A673 (cell line): ENCODE data around the gene TEX22. TPM values are rescaled to one million over a fixed set of nuclear protein-coding genes. Genes with fewer than 3 reads are reported as not detected.
A peak's percentile ranks its signal among the peaks of the same experiment; 100 is the strongest.

Source experiments
- Bru-seq: library from RNA; stranded (reverse); fragments of 400-500 nt; gene quantifications from one replicate; lab custom pipeline; 2021; lab: Mats Ljungman, UMichigan
- BruChase-seq, 2 experiments: library from RNA; stranded (reverse); fragments of 400-500 nt; gene quantifications; one replicate each; lab custom pipeline; 2021; lab: Mats Ljungman, UMichigan
- BruUV-seq: library from RNA; stranded (reverse); fragments of 400-500 nt; replicated peaks from 2 replicates; lab custom pipeline; 2021; lab: Mats Ljungman, UMichigan
- CTCF ChIA-PET: fragments of 300-600 bp; sonication (Branson Sonifier 250); formaldehyde crosslinking; loops from one replicate; lab custom pipeline; 2022; ENCODE audit warnings: antibody characterized with exemption; lab: Charles Lee
- POLR2A ChIA-PET: fragments of 300-600 bp; sonication (Branson Sonifier 250); formaldehyde crosslinking; loops from one replicate; lab custom pipeline; 2022; ENCODE audit warnings: antibody characterized with exemption; ENCODE audit not compliant: low non-redundant PET; lab: Charles Lee
- DNase-seq: peaks from one replicate; pipeline ENCODE4 v3.0.0-alpha.2; 2015; ENCODE audit warnings: low spot score
- H3K27ac ChIP-seq: fragments of 200-600 bp; sonication (generic); 2 replicates; pipeline ENCODE4 v1.5.1; 2016; ENCODE audit warnings: mixed run types, low read depth, mild to moderate bottlenecking, mixed read lengths, antibody characterized with exemption, low read length; ENCODE audit not compliant: poor library complexity, severe bottlenecking
- H3K27me3 ChIP-seq: fragments of 200-600 bp; sonication (generic); replicated peaks from 2 replicates; pipeline ENCODE4 v1.6.1; 2017; ENCODE audit warnings: mixed run types, low read depth, mild to moderate bottlenecking, mixed read lengths, antibody characterized with exemption, low read length; ENCODE audit not compliant: insufficient read depth, poor library complexity
- H3K36me3 ChIP-seq: fragments of 200-600 bp; sonication (generic); 2 replicates; pipeline ENCODE4 v1.6.1; 2016; ENCODE audit warnings: mixed run types, mild to moderate bottlenecking, mixed read lengths, antibody characterized with exemption, low read length; ENCODE audit not compliant: insufficient read depth, poor library complexity, severe bottlenecking
- H3K4me1 ChIP-seq: fragments of 200-600 bp; sonication (generic); 2 replicates; pipeline ENCODE4 v1.6.1; 2017; ENCODE audit warnings: mixed run types, mild to moderate bottlenecking, mixed read lengths, antibody characterized with exemption, low read length; ENCODE audit not compliant: insufficient read depth, poor library complexity, severe bottlenecking
- H3K4me3 ChIP-seq: fragments of 200-600 bp; sonication (generic); 2 replicates; pipeline ENCODE4 v1.5.1; 2016; ENCODE audit warnings: low read depth, mixed run types, mild to moderate bottlenecking, mixed read lengths, low read length; ENCODE audit not compliant: poor library complexity, severe bottlenecking
- H3K9me3 ChIP-seq: fragments of 200-600 bp; sonication (generic); 2 replicates; pipeline ENCODE4 v1.6.1; 2016; ENCODE audit warnings: mixed run types, low read depth, mild to moderate bottlenecking, mixed read lengths, antibody characterized with exemption, low read length; ENCODE audit not compliant: poor library complexity, severe bottlenecking
- CTCF ChIP-seq: fragments of 300-800, 200-600 bp; sonication (generic); conservative IDR thresholded peaks from 2 replicates; pipeline ENCODE4 v1.5.1; 2017; ENCODE audit warnings: low read depth, mild to moderate bottlenecking, antibody characterized with exemption, low read length, moderate library complexity, mixed read lengths
- EZH2 ChIP-seq: fragments of 200-600 bp; sonication (generic); IDR thresholded peaks from 2 replicates; pipeline ENCODE4 v1.6.1; 2017; ENCODE audit warnings: borderline replicate concordance, low read depth, mild to moderate bottlenecking, mixed read lengths, antibody characterized with exemption, low read length; ENCODE audit not compliant: poor library complexity, severe bottlenecking
- intact Hi-C: fragments of 100-400 bp; cut with micrococcal nuclease; formaldehyde crosslinking; loops from one replicate; pipeline ENCODE4 v1.10.0; 2022; ENCODE audit not compliant: unreplicated experiment
- long read RNA-seq: library from polyadenylated mRNA; stranded (forward); transcript quantifications from one replicate; pipeline ENCODE4 v2.0.0, GENCODE V29; 2022
- total RNA-seq: library from RNA; stranded (reverse); gene quantifications from 2 replicates; pipeline ENCODE4 v1.2.3, GENCODE V29; 2021

The TEX22 gene
- total RNA-seq, result 2.1 and 2.7 TPM in 2 replicates
- Bru-seq, nascent RNA, result percentile 70 among the genes with signal in this experiment
- BruChase-seq, experiment 1, labeled RNA remaining after a 2-hour chase, result percentile 69 among the genes with signal in this experiment
- percentile 82 among the genes with signal in this experiment for BruChase-seq, experiment 2, labeled RNA remaining after a 6-hour chase
- long read RNA-seq, partial matches to known transcripts, result 1 of 6 reads
- long read RNA-seq, other reads (novel, unspliced or antisense), result 5 of 6 reads

- ChIA-PET CTCF (no interaction called here), POLR2A (interaction anchor here (0.7 kb wide), 1 partner anchor 92 kb away, joined by 16 read pairs; no protein-coding TSS in a partner anchor)
- intact Hi-C loops, result no loop called here
- BruUV-seq, result TSS peak; percentile 89
- H3K27ac ChIP-seq, result peak within 1 kb of the TSS; percentile 91
- H3K4me1 ChIP-seq, result peaks cover 5% of the 10 kb centered on the region
- TF ChIP-seq CTCF (0 out of 2 replicates have a peak, but pooled peaks have one; percentile 12), EZH2 (no peak)
- H3K36me3 ChIP-seq, result peaks cover 21% of the 10 kb centered on the region
- H3K27me3 ChIP-seq, result no peaks in the 10 kb centered on the region
- H3K9me3 ChIP-seq, result peaks cover 29% of the 10 kb centered on the region
- peak; percentile 89 for DNase-seq
- peak within 1 kb of the TSS; percentile 67 for H3K4me3 ChIP-seq
Observed at GRCh38 chr14:105398044-105398725, at the start of gene TEX22. Gene TEX22, plus strand, starts transcription at chr14:105398538. Its CDS starts 803 bp downstream, at chr14:105399341.

GRCh38 chr14:105348945-105349699 lies 49.2 kb upstream of the TEX22 start:
- CTCF ChIA-PET, result no interaction called here
- no peak for DNase-seq
- no peak overlapping the region for H3K27ac ChIP-seq
- BruUV-seq, result no TSS peak
- TF ChIP-seq EZH2 (no peak), CTCF (no peak)
- POLR2A ChIA-PET, result no interaction called here
- intact Hi-C loops, result no loop called here
- H3K4me3 ChIP-seq, result no peak overlapping the region
- peaks cover 4% of the 10 kb centered on the region for H3K9me3 ChIP-seq
- no peaks in the 10 kb centered on the region for H3K36me3 ChIP-seq
- H3K4me1 ChIP-seq, result peaks cover 8% of the 10 kb centered on the region
- no peaks in the 10 kb centered on the region for H3K27me3 ChIP-seq

- ChIA-PET CTCF (no interaction called here), POLR2A (no interaction called here)
- H3K9me3 ChIP-seq, result no peaks in the 10 kb centered on the region
- no peak for TF ChIP-seq EZH2
- no peak overlapping the region for H3K4me3 ChIP-seq
- H3K27ac ChIP-seq, result no peak overlapping the region
- intact Hi-C loops, result no loop called here
- H3K36me3 ChIP-seq, result no peaks in the 10 kb centered on the region
- H3K27me3 ChIP-seq, result no peaks in the 10 kb centered on the region
- BruUV-seq, result no TSS peak
- peaks cover 8% of the 10 kb centered on the region for H3K4me1 ChIP-seq
- DNase-seq, result no peak
Observed at GRCh38 chr14:105349992-105350391, 48.3 kb upstream of the TEX22 start.
